GM23248 (cell line): ENCODE data around the gene PCDHGA7. TPM values are rescaled to one million over a fixed set of nuclear protein-coding genes. Genes with fewer than 3 reads are reported as not detected.
"Not testable (repeated sequence)": the region's sequence is repeated elsewhere in the genome, so short reads cannot be mapped to it uniquely, and the experiment has no call there.

Experiments
- DNase-seq: peaks from one replicate; pipeline ENCODE4 v3.0.0-alpha.2; 2015
- H2AFZ ChIP-seq: fragments of 200-600 bp; sonication (generic); 2 replicates; pipeline ENCODE4 v1.6.1; 2016; ENCODE audit warnings: antibody characterized with exemption
- H3F3A ChIP-seq: fragments of 200-600 bp; sonication (generic); 2 replicates; pipeline ENCODE4 v1.6.1; 2016; ENCODE audit warnings: mild to moderate bottlenecking, antibody characterized with exemption, mixed run types; ENCODE audit not compliant: insufficient read depth
- H3K27ac ChIP-seq: fragments of 200-600 bp; sonication (generic); 2 replicates; pipeline ENCODE4 v1.5.1; 2016; ENCODE audit warnings: mild to moderate bottlenecking
- H3K27me3 ChIP-seq: fragments of 200-600 bp; sonication (generic); replicated peaks from 2 replicates; pipeline ENCODE4 v1.6.1; 2016; ENCODE audit warnings: mild to moderate bottlenecking; ENCODE audit not compliant: insufficient read depth
- H3K36me3 ChIP-seq: fragments of 200-600 bp; sonication (generic); 2 replicates; pipeline ENCODE4 v1.6.1; 2016; ENCODE audit warnings: low read depth, mild to moderate bottlenecking
- H3K4me1 ChIP-seq: fragments of 200-600 bp; sonication (generic); 2 replicates; pipeline ENCODE4 v1.6.1; 2016; ENCODE audit warnings: mild to moderate bottlenecking; ENCODE audit not compliant: insufficient read depth
- H3K4me2 ChIP-seq: fragments of 200-600 bp; sonication (generic); one replicate; pipeline ENCODE4 v1.6.1; 2016; ENCODE audit warnings: mild to moderate bottlenecking; ENCODE audit not compliant: unreplicated experiment
- H3K4me3 ChIP-seq: fragments of 200-600 bp; sonication (generic); 2 replicates; pipeline ENCODE4 v1.5.1; 2016; ENCODE audit warnings: mild to moderate bottlenecking
- H3K79me2 ChIP-seq: fragments of 200-600 bp; sonication (generic); 2 replicates; pipeline ENCODE4 v1.6.1; 2016; ENCODE audit warnings: mild to moderate bottlenecking; ENCODE audit not compliant: insufficient read depth
- H3K9ac ChIP-seq: fragments of 200-600 bp; sonication (generic); 2 replicates; pipeline ENCODE4 v1.6.1; 2016; ENCODE audit warnings: mild to moderate bottlenecking
- H3K9me2 ChIP-seq: fragments of 200-600 bp; sonication (generic); 2 replicates; pipeline ENCODE4 v1.6.1; 2016; ENCODE audit warnings: mixed run types, mild to moderate bottlenecking, moderate library complexity; ENCODE audit not compliant: insufficient read depth
- H3K9me3 ChIP-seq: fragments of 200-600 bp; sonication (generic); one replicate; pipeline ENCODE4 v1.6.1; 2017; ENCODE audit warnings: low read depth
- H4K20me1 ChIP-seq: fragments of 200-600 bp; sonication (generic); 2 replicates; pipeline ENCODE4 v1.6.0; 2016; ENCODE audit not compliant: insufficient read depth
- EZH2 ChIP-seq: fragments of 200-600 bp; sonication (generic); IDR thresholded peaks from 2 replicates; pipeline ENCODE4 v1.6.1; 2018; ENCODE audit warnings: antibody characterized with exemption, mild to moderate bottlenecking; ENCODE audit not compliant: insufficient read depth, poor library complexity, severe bottlenecking
- EZH2phosphoT487 ChIP-seq: fragments of 200-600 bp; sonication (generic); IDR thresholded peaks from 2 replicates; pipeline ENCODE4 v1.6.1; 2018; ENCODE audit warnings: antibody characterized with exemption, moderate library complexity, mild to moderate bottlenecking, low read depth; ENCODE audit not compliant: insufficient read depth
- WGBS, 2 experiments: methylation state at CpG; one replicate each; pipeline ENCODE4 v1.1.6; 2015 to 2017; ENCODE audit warnings: low lambda C conversion rate in 2 of 2, low coverage in 1 of 2; ENCODE audit errors: missing lambda C conversion rate in 2 of 2; 5-methylcytosine and 5-hydroxymethylcytosine counted together
- in situ Hi-C: fragments of 300-500 bp; cut with MboI; formaldehyde crosslinking; loops from 2 replicates; pipeline ENCODE4 v1.15.0; 2020
- polyA plus RNA-seq: library from polyadenylated mRNA; unstranded; fragments of >200 nt; fragmentation: Nextera tagmentation; extraction: Ambion mirVana; gene quantifications from 2 replicates; pipeline ENCODE4 v1.2.1, GENCODE V29; 2016
- total RNA-seq: library from RNA; depleted of rRNA; stranded (reverse); fragments of >200 nt; shearing (Covaris generic); gene quantifications from 2 replicates; pipeline ENCODE4 v1.2.3, GENCODE V29; 2014

PCDHGA7 gene
- total and polyA plus RNA-seq, 2 experiments from 2014 or later: 0.43 to 1.1 TPM

DNA sequence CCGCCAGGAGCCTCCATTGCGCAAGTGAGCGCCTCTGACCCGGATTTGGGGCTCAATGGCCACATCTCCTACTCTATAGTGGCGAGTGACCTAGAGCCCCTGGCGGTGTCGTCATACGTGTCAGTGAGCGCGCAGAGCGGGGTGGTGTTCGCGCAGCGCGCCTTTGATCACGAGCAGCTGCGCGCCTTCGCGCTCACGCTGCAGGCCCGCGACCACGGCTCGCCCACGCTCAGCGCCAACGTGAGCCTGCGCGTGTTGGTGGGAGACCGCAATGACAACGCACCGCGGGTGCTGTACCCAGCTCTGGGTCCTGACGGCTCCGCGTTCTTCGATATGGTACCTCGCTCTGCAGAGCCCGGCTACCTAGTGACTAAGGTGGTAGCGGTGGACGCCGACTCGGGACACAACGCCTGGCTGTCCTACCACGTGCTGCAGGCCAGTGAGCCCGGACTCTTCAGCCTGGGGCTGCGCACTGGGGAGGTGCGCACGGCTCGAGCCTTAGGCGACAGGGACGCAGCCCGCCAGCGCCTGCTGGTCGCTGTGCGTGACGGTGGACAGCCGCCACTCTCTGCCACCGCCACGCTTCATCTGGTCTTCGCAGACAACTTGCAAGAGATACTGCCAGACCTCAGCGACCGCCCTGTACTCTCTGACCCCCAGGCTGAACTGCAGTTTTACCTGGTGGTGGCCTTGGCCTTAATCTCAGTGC, 27.2 kb downstream of the PCDHGA7 start:
- no peak for DNase-seq
- Histone ChIP-seq H3K4me3 (no peak overlapping the region), H2AFZ (no peak overlapping the region), H3K36me3 (no peaks in the 10 kb centered on the region), H3K4me2 (no peak overlapping the region), H3F3A (peaks cover 5% of the 10 kb centered on the region; the same call in 1 of the 2 replicates), H3K27me3 (no peaks in the 10 kb centered on the region), H4K20me1 (no peaks in the 10 kb centered on the region), H3K9ac (no peak overlapping the region), H3K79me2 (peaks cover 6% of the 10 kb centered on the region; the same call in 1 of the 2 replicates), H3K4me1 (no peaks in the 10 kb centered on the region; the same call in 1 of the 2 replicates), H3K9me2 (no peaks in the 10 kb centered on the region), H3K27ac (no peak overlapping the region), H3K9me3 (no peaks in the 10 kb centered on the region)
- TF ChIP-seq EZH2 (no peak), EZH2phosphoT487 (no peak)
- WGBS, 2 experiments: 28 to 30% methylated on average over 56 to 59 of the region's 64 CpGs
- in situ Hi-C loops: no loop called here

- no peaks in the 10 kb centered on the region for H3K9me2 ChIP-seq
- H3K4me1 ChIP-seq: no peaks in the 10 kb centered on the region; the same call in 1 of the 2 replicates
- H3K4me2 ChIP-seq: no peak overlapping the region
- no peak overlapping the region for H3K27ac ChIP-seq
- in situ Hi-C loops: no loop called here
- no peak for DNase-seq
- 52 to 60% methylated on average over 3 of the region's 3 CpGs for WGBS, 2 experiments
- H3K79me2 ChIP-seq: peaks cover 6% of the 10 kb centered on the region; the same call in 1 of the 2 replicates
- H3F3A ChIP-seq: peaks cover 5% of the 10 kb centered on the region; the same call in 1 of the 2 replicates
- no peaks in the 10 kb centered on the region for H3K36me3 ChIP-seq
- no peaks in the 10 kb centered on the region for H3K27me3 ChIP-seq
- TF ChIP-seq EZH2phosphoT487: no peak
- TF ChIP-seq EZH2: no peak
- H3K9ac ChIP-seq: no peak overlapping the region
- no peaks in the 10 kb centered on the region for H4K20me1 ChIP-seq
- H3K4me3 ChIP-seq: no peak overlapping the region
- no peak overlapping the region for H2AFZ ChIP-seq
- no peaks in the 10 kb centered on the region for H3K9me3 ChIP-seq
Observed at GRCh38 chr5:141411575-141411974, 29.0 kb downstream of the PCDHGA7 start.

DNA sequence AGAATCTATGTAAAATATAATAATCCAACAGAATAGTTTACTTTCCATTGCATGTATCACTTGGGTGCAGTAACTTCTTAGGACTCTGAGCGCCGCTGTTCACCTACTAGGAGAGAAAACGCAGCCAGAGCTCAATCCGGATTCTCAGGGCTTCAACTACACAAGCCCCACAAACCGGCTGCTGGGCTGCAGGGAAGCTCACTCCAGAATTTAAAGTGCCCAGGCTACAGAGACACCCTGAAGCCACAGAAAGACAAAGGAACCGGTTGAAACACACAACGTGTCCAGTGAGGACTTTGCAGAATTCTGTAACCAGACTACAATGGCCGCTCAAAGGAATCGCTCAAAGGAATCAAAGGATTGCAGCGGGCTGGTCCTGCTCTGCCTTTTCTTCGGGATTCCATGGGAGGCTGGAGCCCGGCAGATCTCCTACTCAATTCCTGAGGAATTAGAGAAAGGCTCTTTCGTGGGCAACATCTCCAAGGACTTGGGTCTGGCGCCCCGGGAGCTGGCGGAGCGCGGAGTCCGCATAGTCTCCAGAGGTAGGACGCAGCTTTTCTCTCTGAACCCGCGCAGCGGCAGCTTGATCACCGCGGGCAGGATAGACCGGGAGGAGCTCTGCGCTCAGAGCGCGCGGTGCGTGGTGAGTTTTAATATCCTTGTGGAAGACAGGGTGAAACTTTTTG, 30.5 kb downstream of the PCDHGA7 start, which contains the start of gene PCDHGA10:
Gene PCDHGA10, plus strand, starts transcription at position 134 of the 686 bp plus-strand sequence. Its CDS starts 189 bp downstream, at position 323.
- Histone ChIP-seq H3K9ac (peak within 1 kb of the TSS; percentile 35), H3K79me2 (peaks cover 6% of the 10 kb centered on the region; the same call in 1 of the 2 replicates), H3K27me3 (no peaks in the 10 kb centered on the region), H3F3A (peaks cover 2% of the 10 kb centered on the region), H3K36me3 (no peaks in the 10 kb centered on the region), H4K20me1 (no peaks in the 10 kb centered on the region), H2AFZ (peak within 1 kb of the TSS; percentile 87), H3K4me1 (peaks cover 5% of the 10 kb centered on the region; the same call in 1 of the 2 replicates), H3K27ac (no peak within 1 kb of the TSS), H3K9me3 (no peaks in the 10 kb centered on the region), H3K9me2 (no peaks in the 10 kb centered on the region), H3K4me2 (peak within 1 kb of the TSS; percentile 66), H3K4me3 (peak within 1 kb of the TSS; percentile 70)
- TF ChIP-seq EZH2 (no peak), EZH2phosphoT487 (no peak)
- DNase-seq: peak; percentile 94
- in situ Hi-C loops: no loop called here
- 25 to 35% methylated on average over 31 of the region's 31 CpGs for WGBS, 2 experiments

DNA sequence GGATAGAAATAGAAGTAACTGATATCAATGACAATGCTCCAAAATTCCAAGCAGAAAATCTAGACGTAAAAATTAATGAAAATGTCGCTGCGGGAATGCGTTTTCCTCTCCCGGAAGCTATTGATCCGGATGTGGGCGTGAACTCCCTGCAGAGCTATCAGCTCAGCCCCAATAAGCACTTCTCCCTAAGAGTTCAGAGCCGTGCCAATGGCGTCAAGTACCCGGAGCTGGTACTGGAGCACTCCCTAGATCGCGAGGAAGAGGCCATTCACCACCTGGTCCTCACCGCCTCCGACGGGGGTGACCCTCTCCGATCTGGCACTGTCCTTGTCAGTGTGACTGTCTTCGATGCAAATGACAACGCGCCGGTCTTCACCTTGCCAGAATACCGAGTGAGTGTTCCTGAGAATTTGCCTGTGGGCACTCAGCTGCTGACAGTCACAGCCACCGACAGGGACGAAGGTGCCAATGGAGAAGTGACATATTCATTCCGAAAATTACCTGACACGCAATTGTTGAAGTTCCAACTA, 31.1 kb downstream of the PCDHGA7 start:
- Histone ChIP-seq H3K4me2 (peak overlapping the region; percentile 66), H3K4me1 (peaks cover 5% of the 10 kb centered on the region; the same call in 1 of the 2 replicates), H3F3A (peaks cover 8% of the 10 kb centered on the region), H3K4me3 (peak overlapping the region; percentile 70), H3K9me3 (no peaks in the 10 kb centered on the region), H3K27ac (no peak overlapping the region), H2AFZ (peak overlapping the region; percentile 87), H3K27me3 (no peaks in the 10 kb centered on the region), H3K9me2 (no peaks in the 10 kb centered on the region), H4K20me1 (no peaks in the 10 kb centered on the region), H3K36me3 (no peaks in the 10 kb centered on the region), H3K79me2 (peaks cover 10% of the 10 kb centered on the region), H3K9ac (peak overlapping the region; percentile 35)
- in situ Hi-C loops: no loop called here
- WGBS, 2 experiments: 27% methylated on average over 25 of the region's 25 CpGs
- no peak for TF ChIP-seq EZH2
- no peak for TF ChIP-seq EZH2phosphoT487
- DNase-seq: no peak

DNA sequence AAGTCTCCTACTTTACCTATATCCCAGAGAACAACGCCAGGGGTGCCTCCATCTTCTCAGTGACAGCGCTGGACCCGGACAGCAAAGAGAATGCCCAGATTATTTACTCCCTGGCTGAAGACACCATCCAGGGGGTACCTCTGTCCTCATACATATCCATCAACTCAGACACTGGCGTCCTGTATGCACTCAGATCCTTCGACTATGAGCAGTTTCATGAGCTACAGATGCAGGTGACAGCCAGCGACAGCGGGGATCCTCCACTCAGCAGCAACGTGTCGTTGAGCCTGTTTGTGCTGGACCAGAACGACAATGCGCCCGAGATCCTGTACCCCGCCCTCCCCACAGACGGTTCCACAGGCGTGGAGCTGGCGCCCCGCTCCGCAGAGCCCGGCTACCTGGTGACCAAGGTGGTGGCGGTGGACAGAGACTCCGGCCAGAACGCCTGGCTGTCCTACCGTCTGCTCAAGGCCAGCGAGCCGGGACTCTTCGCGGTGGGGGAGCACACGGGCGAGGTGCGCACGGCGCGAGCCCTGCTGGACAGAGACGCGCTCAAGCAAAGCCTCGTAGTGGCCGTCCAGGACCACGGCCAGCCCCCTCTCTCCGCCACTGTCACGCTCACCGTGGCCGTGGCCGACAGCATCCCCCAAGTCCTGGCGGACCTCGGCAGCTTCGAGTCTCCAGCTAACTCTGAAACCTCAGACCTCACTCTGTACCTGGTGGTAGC, 32.2 kb downstream of the PCDHGA7 start:
- Histone ChIP-seq H3K79me2 (peaks cover 16% of the 10 kb centered on the region), H3F3A (peaks cover 11% of the 10 kb centered on the region)
- H3K4me3 ChIP-seq, H3K9me2 ChIP-seq, H3K9ac ChIP-seq, H3K9me3 ChIP-seq, H3K27me3 ChIP-seq, H3K4me1 ChIP-seq, DNase-seq, H2AFZ ChIP-seq, H4K20me1 ChIP-seq, H3K36me3 ChIP-seq, H3K4me2 ChIP-seq, H3K27ac ChIP-seq: not testable (repeated sequence)
- in situ Hi-C loops: loop anchor here (5.0 kb wide), 1 partner anchor 148 kb away; no protein-coding TSS in a partner anchor
- WGBS, 2 experiments: 51 to 54% methylated on average over 33 to 36 of the region's 46 CpGs

DNA sequence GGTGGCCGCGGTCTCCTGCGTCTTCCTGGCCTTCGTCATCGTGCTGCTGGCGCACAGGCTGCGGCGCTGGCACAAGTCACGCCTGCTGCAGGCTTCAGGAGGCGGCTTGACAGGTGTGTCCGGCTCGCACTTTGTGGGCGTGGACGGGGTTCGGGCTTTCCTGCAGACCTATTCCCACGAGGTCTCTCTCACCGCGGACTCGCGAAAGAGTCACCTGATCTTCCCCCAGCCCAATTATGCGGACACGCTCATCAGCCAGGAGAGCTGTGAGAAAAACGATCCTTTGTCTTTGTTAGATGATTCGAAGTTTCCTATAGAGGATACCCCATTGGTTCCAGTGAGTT, 32.7 kb downstream of the PCDHGA7 start:
- not testable (repeated sequence) for H3K9me3 ChIP-seq, H3K27ac ChIP-seq, H3K4me3 ChIP-seq, H3K4me1 ChIP-seq, DNase-seq, H3K9ac ChIP-seq, H2AFZ ChIP-seq, H3K36me3 ChIP-seq, H3K9me2 ChIP-seq, H4K20me1 ChIP-seq, H3K4me2 ChIP-seq, H3K27me3 ChIP-seq
- Histone ChIP-seq H3K79me2 (peaks cover 16% of the 10 kb centered on the region), H3F3A (peaks cover 12% of the 10 kb centered on the region)
- WGBS, 2 experiments: 57 to 58% methylated on average over 24 of the region's 24 CpGs
- in situ Hi-C loops: loop anchor here (5.0 kb wide), 1 partner anchor 147 kb away; no protein-coding TSS in a partner anchor
